HAP-1 (cell line): ENCODE results near the gene EGFL8.
A peak's percentile ranks its signal among the peaks of the same experiment; 100 is the strongest.

Experiments
- DNase-seq, 2 experiments: peaks; one replicate each; pipeline ENCODE4 v3.0.0-alpha.2; 2016 to 2020; ENCODE audit warnings: low spot score in 2 of 2
- H3K27me3 ChIP-seq: fragments of 250-450 bp; sonication (Bioruptor Pico); 2 replicates; pipeline ENCODE4 v1.5.1; 2020; ENCODE audit warnings: low read depth, mild to moderate bottlenecking, moderate library complexity
- H3K36me3 ChIP-seq: fragments of 250-450 bp; sonication (Bioruptor Pico); replicated peaks from 2 replicates; pipeline ENCODE4 v1.5.1; 2020; ENCODE audit warnings: mild to moderate bottlenecking
- H3K4me1 ChIP-seq: fragments of 250-450 bp; sonication (Bioruptor Pico); 2 replicates; pipeline ENCODE4 v1.5.1; 2020; ENCODE audit warnings: mild to moderate bottlenecking
- H3K4me3 ChIP-seq: fragments of 250-450 bp; sonication (Bioruptor Pico); 2 replicates; pipeline ENCODE4 v1.5.1; 2020; ENCODE audit warnings: mild to moderate bottlenecking, moderate library complexity
- H3K9me3 ChIP-seq: fragments of 250-450 bp; sonication (Bioruptor Pico); 2 replicates; pipeline ENCODE4 v1.5.1; 2020; ENCODE audit warnings: mild to moderate bottlenecking, moderate library complexity
- in situ Hi-C: fragments of 300-500 bp; cut with MboI; formaldehyde crosslinking; loops from 3 replicates; pipeline ENCODE4 v1.14.3; 2020; ENCODE audit warnings: low sequenced_read_pairs, inconsistent platforms, mixed read lengths

The EGFL8 gene

DNA sequence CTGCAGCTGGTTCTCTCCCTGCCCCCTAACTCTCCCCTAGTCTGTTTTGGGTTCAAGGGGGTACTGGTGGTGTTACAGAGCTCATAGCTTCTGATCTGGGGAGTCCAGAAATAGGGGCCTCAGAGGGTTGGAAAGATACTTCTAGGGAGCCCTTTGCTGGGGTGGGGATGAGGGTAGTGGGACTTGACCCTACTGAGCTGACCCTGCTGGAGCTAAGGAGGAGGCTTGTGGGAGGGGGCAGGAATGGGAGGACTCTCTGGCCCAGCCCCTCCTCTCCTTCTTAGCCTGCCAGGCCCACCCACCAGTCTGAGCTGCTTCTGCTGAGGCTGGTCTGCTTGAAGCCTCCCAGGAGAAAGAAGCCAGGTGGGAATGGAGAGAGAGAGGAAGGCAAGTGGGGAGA, at the start of gene EGFL8:
Gene EGFL8, plus strand, starts transcription at position 301 of the 400 bp plus-strand sequence. CDS start 1,571 bp downstream, outside the sequence.
- no peaks in the 10 kb centered on the region for H3K27me3 ChIP-seq
- H3K9me3 ChIP-seq: no peaks in the 10 kb centered on the region
- no peak for DNase-seq
- H3K4me3 ChIP-seq: no peak within 1 kb of the TSS
- H3K4me1 ChIP-seq: no peaks in the 10 kb centered on the region
- peaks cover 37% of the 10 kb centered on the region for H3K36me3 ChIP-seq
- in situ Hi-C loops: no loop called here

GRCh38 chr6:32114796-32115195, 49.6 kb upstream of the EGFL8 start:
- Histone ChIP-seq H3K9me3 (no peaks in the 10 kb centered on the region), H3K27me3 (peaks cover 4% of the 10 kb centered on the region; the same call in 1 of the 2 replicates), H3K4me3 (no peak overlapping the region), H3K4me1 (no peaks in the 10 kb centered on the region), H3K36me3 (peaks cover 29% of the 10 kb centered on the region)
- DNase-seq: no peak
- in situ Hi-C loops: no loop called here

GRCh38 chr6:32115623-32116022, 48.8 kb upstream of the EGFL8 start:
- DNase-seq: no peak
- in situ Hi-C loops: no loop called here
- peaks cover 31% of the 10 kb centered on the region for H3K36me3 ChIP-seq
- no peaks in the 10 kb centered on the region for H3K4me1 ChIP-seq
- no peaks in the 10 kb centered on the region for H3K9me3 ChIP-seq
- H3K27me3 ChIP-seq: no peaks in the 10 kb centered on the region
- H3K4me3 ChIP-seq: no peak overlapping the region

- no peak overlapping the region for H3K4me3 ChIP-seq
- no peaks in the 10 kb centered on the region for H3K27me3 ChIP-seq
- DNase-seq: peak in 1 of 2 experiments; percentile 53
- peaks cover 42% of the 10 kb centered on the region for H3K36me3 ChIP-seq
- H3K9me3 ChIP-seq: no peaks in the 10 kb centered on the region
- in situ Hi-C loops: no loop called here
- H3K4me1 ChIP-seq: no peaks in the 10 kb centered on the region
Observed at GRCh38 chr6:32116674-32117073, 47.7 kb upstream of the EGFL8 start.

GRCh38 chr6:32117461-32117860, 46.9 kb upstream of the EGFL8 start:
- Histone ChIP-seq H3K4me1 (no peaks in the 10 kb centered on the region), H3K4me3 (no peak overlapping the region), H3K27me3 (no peaks in the 10 kb centered on the region), H3K36me3 (peaks cover 46% of the 10 kb centered on the region), H3K9me3 (no peaks in the 10 kb centered on the region)
- DNase-seq: no peak
- in situ Hi-C loops: no loop called here

- Histone ChIP-seq H3K27me3 (no peaks in the 10 kb centered on the region), H3K36me3 (peaks cover 48% of the 10 kb centered on the region), H3K4me3 (no peak overlapping the region), H3K4me1 (no peaks in the 10 kb centered on the region), H3K9me3 (no peaks in the 10 kb centered on the region)
- in situ Hi-C loops: no loop called here
- DNase-seq: peak; percentile 70 to 85
Observed at GRCh38 chr6:32118782-32119628, 45.4 kb upstream of the EGFL8 start.

- no peak for DNase-seq
- no peaks in the 10 kb centered on the region for H3K9me3 ChIP-seq
- H3K27me3 ChIP-seq: no peaks in the 10 kb centered on the region
- in situ Hi-C loops: no loop called here
- H3K36me3 ChIP-seq: peaks cover 55% of the 10 kb centered on the region
- H3K4me3 ChIP-seq: no peak overlapping the region
- H3K4me1 ChIP-seq: no peaks in the 10 kb centered on the region
Observed at GRCh38 chr6:32120573-32121059, 43.8 kb upstream of the EGFL8 start.

- in situ Hi-C loops: no loop called here
- DNase-seq: no peak
- Histone ChIP-seq H3K4me3 (no peak overlapping the region), H3K27me3 (no peaks in the 10 kb centered on the region), H3K36me3 (peaks cover 38% of the 10 kb centered on the region), H3K9me3 (no peaks in the 10 kb centered on the region), H3K4me1 (peaks cover 7% of the 10 kb centered on the region)
Observed at GRCh38 chr6:32123681-32124080, 40.7 kb upstream of the EGFL8 start.

- Histone ChIP-seq H3K36me3 (peaks cover 20% of the 10 kb centered on the region), H3K4me1 (peaks cover 17% of the 10 kb centered on the region), H3K27me3 (no peaks in the 10 kb centered on the region), H3K9me3 (no peaks in the 10 kb centered on the region), H3K4me3 (peak overlapping the region; percentile 98)
- in situ Hi-C loops: no loop called here
- no peak for DNase-seq
Observed at GRCh38 chr6:32126880-32127279, 37.5 kb upstream of the EGFL8 start.

GRCh38 chr6:32127409-32127716, 37.0 kb upstream of the EGFL8 start:
- peaks cover 17% of the 10 kb centered on the region for H3K36me3 ChIP-seq
- in situ Hi-C loops: no loop called here
- H3K4me3 ChIP-seq: peak overlapping the region; percentile 98
- peaks cover 17% of the 10 kb centered on the region for H3K4me1 ChIP-seq
- DNase-seq: no peak
- no peaks in the 10 kb centered on the region for H3K9me3 ChIP-seq
- H3K27me3 ChIP-seq: no peaks in the 10 kb centered on the region

DNA sequence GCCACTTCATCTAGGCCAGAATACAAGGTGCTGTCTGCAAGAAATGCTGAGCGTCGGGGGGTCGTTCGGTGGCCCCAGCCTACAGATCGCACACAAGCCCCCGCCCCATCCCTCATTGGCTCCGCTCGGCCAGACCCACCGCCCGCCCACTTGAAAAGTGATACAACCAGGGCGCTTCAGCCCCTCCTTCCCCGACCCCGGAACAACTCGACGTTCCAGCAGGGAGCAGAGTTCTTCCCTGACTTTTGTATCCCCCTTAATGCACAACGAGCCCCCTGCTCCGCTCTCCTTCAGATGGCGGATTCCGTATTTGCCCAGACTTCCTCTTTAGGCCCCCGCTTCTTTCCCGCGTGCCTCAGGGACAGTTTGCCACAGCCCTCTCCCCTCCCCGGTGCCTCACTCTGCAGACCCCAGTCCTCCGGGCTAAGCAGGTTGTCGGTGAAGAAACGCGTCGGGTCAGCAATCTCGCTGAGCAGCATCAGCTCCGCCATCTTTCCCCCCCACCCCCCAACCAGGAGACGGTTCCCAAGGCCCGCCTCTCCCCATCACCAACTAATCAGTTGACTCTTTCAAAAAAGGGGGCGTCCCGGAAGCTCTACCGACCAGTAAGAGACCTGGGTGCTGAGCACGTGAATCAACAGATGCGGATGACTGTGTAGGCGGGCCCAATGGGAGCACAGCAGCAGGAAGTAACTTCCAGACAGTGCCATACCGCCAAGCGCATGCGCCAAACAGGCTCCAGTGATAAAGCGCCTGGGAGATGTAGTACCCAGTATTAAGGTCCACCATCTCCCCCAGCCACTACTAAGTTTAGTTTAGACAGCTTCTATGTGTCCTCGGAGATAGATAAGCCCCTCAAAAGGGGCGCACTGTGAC, 36.4 kb upstream of the EGFL8 start, which contains the start of gene ATF6B:
Gene ATF6B, minus strand, starts transcription at position 530 of the 876 bp plus-strand sequence. Its CDS starts 39 bp downstream, at position 491.
- Histone ChIP-seq H3K4me1 (peaks cover 17% of the 10 kb centered on the region), H3K9me3 (no peaks in the 10 kb centered on the region), H3K27me3 (no peaks in the 10 kb centered on the region), H3K4me3 (peak within 1 kb of the TSS; percentile 98), H3K36me3 (peaks cover 17% of the 10 kb centered on the region)
- DNase-seq: peak; percentile 98
- in situ Hi-C loops: no loop called here

- no peaks in the 10 kb centered on the region for H3K9me3 ChIP-seq
- H3K4me3 ChIP-seq: peak overlapping the region; percentile 98; the same call in 1 of the 2 replicates
- DNase-seq: no peak
- no peaks in the 10 kb centered on the region for H3K27me3 ChIP-seq
- in situ Hi-C loops: no loop called here
- H3K36me3 ChIP-seq: peaks cover 16% of the 10 kb centered on the region
- H3K4me1 ChIP-seq: peaks cover 17% of the 10 kb centered on the region
Observed at GRCh38 chr6:32128751-32129296, 35.6 kb upstream of the EGFL8 start.

GRCh38 chr6:32129297-32130088, 34.9 kb upstream of the EGFL8 start:
- no peaks in the 10 kb centered on the region for H3K27me3 ChIP-seq
- peaks cover 10% of the 10 kb centered on the region for H3K36me3 ChIP-seq
- peak overlapping the region; percentile 59 for H3K4me3 ChIP-seq
- no peaks in the 10 kb centered on the region for H3K9me3 ChIP-seq
- in situ Hi-C loops: no loop called here
- H3K4me1 ChIP-seq: peaks cover 17% of the 10 kb centered on the region
- no peak for DNase-seq
